Thyroid gland (tissue), 4 donors: ENCODE measurements around the gene KCNMB4.

Source experiments
- POLR2A ChIP-seq, 2 donors: fragments of 450-650 bp; IDR thresholded peaks; one replicate each; pipeline ENCODE4 v1.6.1; 2017; ENCODE audit warnings: antibody characterized with exemption in 2 of 2, mild to moderate bottlenecking in 2 of 2, moderate library complexity in 1 of 2
- TF ChIP-seq, protein P1 (sequence below), 6 experiments: fragments of 200-600 bp in 3 of 6; fragments of 450-650 bp in 3 of 6; sonication (generic) in 3 of 6; IDR thresholded peaks; one replicate each; pipeline ENCODE4 v1.5.1; 2016 to 2019; ENCODE audit warnings: antibody characterized with exemption in 6 of 6, mild to moderate bottlenecking in 2 of 6, inconsistent platforms in 1 of 6, moderate library complexity in 1 of 6

DNA sequence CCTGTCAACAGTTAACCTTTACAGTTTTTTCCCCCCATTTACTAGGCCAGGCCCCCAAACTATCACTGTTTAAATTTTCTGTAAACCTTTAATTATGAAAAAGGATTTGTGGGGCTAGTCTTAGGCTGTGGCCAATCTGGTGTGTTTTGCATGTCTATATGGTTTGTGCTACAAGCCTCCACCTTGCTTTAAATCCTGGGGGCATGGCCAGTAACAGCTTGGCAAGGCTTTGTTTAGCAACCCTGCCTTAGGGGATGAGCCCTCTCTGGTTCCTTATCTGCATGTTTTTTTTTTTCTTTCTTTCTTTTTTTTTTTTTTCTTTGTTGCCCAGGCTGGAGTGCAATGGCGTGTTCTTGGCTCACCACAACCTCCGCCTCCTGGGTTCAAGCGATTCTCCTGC, 102.7 kb downstream of the KCNMB4 start:
- TF ChIP-seq, protein P1, sequence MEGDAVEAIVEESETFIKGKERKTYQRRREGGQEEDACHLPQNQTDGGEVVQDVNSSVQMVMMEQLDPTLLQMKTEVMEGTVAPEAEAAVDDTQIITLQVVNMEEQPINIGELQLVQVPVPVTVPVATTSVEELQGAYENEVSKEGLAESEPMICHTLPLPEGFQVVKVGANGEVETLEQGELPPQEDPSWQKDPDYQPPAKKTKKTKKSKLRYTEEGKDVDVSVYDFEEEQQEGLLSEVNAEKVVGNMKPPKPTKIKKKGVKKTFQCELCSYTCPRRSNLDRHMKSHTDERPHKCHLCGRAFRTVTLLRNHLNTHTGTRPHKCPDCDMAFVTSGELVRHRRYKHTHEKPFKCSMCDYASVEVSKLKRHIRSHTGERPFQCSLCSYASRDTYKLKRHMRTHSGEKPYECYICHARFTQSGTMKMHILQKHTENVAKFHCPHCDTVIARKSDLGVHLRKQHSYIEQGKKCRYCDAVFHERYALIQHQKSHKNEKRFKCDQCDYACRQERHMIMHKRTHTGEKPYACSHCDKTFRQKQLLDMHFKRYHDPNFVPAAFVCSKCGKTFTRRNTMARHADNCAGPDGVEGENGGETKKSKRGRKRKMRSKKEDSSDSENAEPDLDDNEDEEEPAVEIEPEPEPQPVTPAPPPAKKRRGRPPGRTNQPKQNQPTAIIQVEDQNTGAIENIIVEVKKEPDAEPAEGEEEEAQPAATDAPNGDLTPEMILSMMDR (IDR thresholded peaks at IDR 0.05): no peak
- no peak for TF ChIP-seq POLR2A (IDR thresholded peaks at IDR 0.05)
